AG09309 (cell line): ENCODE measurements around the gene GATAD2A.

Experiments
- DNase-seq: peaks from one replicate; pipeline ENCODE4 v3.0.0-alpha.2; 2010; ENCODE audit warnings: low read depth
- H3K4me3 ChIP-seq: 2 replicates; pipeline ENCODE4 v1.5.1; 2011; ENCODE audit warnings: mild to moderate bottlenecking, low read depth, low read length, moderate library complexity; ENCODE audit not compliant: control insufficient read depth
- TF ChIP-seq, protein P1 (sequence below): IDR thresholded peaks from 2 replicates; pipeline ENCODE4 v1.5.1; 2011; ENCODE audit warnings: mild to moderate bottlenecking, low read depth, low read length, inconsistent platforms; ENCODE audit not compliant: insufficient read depth, control insufficient read depth; ENCODE audit errors: missing control alignments

The GATAD2A gene

DNA sequence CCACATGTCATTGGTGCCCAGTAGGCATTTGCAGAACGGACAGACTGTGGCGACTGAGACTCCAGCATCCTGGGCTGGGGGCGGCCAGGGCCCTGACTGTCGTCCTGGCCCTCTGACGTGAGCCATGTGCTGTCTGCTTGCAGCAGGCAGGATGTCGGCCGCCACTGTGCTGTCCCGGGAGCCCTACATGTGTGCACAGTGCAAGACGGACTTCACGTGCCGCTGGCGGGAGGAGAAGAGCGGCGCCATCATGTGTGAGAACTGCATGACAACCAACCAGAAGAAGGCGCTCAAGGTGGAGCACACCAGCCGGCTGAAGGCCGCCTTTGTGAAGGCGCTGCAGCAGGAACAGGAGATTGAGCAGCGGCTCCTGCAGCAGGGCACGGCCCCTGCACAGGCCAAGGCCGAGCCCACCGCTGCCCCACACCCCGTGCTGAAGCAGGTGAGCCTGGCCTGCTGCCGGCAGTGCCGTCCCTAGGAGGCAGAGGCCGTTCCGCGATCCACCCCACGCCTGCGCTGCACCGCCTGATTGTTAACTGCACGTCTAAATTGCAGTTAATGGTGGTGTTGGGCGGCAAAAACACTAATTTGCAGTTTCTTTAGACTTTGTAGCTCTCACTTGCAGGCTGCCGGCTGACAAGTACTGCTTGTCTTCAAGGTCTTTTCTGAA, 95.6 kb downstream of the GATAD2A start:
- H3K4me3 ChIP-seq = no peak overlapping the region

GRCh38 chr19:19501798-19502197, 96.3 kb downstream of the GATAD2A start:
- H3K4me3 ChIP-seq = no peak overlapping the region
- no peak for DNase-seq
- TF ChIP-seq, protein P1, sequence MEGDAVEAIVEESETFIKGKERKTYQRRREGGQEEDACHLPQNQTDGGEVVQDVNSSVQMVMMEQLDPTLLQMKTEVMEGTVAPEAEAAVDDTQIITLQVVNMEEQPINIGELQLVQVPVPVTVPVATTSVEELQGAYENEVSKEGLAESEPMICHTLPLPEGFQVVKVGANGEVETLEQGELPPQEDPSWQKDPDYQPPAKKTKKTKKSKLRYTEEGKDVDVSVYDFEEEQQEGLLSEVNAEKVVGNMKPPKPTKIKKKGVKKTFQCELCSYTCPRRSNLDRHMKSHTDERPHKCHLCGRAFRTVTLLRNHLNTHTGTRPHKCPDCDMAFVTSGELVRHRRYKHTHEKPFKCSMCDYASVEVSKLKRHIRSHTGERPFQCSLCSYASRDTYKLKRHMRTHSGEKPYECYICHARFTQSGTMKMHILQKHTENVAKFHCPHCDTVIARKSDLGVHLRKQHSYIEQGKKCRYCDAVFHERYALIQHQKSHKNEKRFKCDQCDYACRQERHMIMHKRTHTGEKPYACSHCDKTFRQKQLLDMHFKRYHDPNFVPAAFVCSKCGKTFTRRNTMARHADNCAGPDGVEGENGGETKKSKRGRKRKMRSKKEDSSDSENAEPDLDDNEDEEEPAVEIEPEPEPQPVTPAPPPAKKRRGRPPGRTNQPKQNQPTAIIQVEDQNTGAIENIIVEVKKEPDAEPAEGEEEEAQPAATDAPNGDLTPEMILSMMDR = no peak

More for the DNA sequence above, 95.6 kb downstream of the GATAD2A start:
- DNase-seq = no peak
- TF ChIP-seq, protein P1 = no peak

GRCh38 chr19:19502281-19502680, 96.8 kb downstream of the GATAD2A start:
- DNase-seq = no peak
- no peak overlapping the region for H3K4me3 ChIP-seq
- TF ChIP-seq, protein P1 = no peak

GRCh38 chr19:19502808-19503602, 97.5 kb downstream of the GATAD2A start:
- no peak overlapping the region for H3K4me3 ChIP-seq
- TF ChIP-seq, protein P1 = no peak
- no peak for DNase-seq

- no peak for DNase-seq
- TF ChIP-seq, protein P1 = no peak
- no peak overlapping the region for H3K4me3 ChIP-seq
Observed at GRCh38 chr19:19504754-19505668, 99.5 kb downstream of the GATAD2A start.

DNA sequence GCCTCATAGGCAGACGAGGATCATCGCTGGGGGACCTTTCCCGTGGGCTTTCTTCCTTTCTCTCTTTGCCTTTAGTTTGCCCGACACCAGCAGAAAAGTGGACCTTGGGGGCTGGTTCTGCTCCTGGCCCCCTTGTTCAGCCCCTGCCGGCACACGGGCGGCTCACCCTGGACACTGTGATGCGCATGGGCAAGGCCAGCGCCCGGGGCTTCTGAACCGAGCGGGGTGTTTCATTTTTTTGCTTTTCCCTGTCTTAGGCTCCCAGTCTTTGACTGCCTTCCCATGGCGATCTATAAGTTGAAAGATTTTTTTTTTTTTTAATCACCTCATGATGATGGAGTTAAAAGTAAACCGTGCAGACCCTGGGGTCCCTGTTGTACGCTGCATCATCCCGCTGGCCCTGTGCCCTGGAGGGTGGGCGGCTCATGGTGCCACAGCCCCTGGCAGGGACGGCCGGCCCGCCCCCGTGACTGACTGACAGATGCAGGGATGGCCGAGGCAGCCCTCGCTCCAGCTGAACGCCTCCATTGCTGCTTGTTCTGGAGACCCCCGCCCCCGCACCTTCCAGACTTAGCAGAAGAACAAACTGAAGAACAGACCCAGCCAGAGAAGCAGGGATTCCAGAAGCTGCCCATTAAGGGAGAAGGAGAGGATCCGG, 100.3 kb downstream of the GATAD2A start:
- no peak for DNase-seq
- H3K4me3 ChIP-seq = no peak overlapping the region
- TF ChIP-seq, protein P1 = no peak
